ENCODE data around the gene NQO2. TPM values are rescaled to one million over a fixed set of nuclear protein-coding genes. Genes with fewer than 3 reads are reported as not detected.
"Not testable (repeated sequence)": the region's sequence is repeated elsewhere in the genome, so short reads cannot be mapped to it uniquely, and the experiment has no call there.

The NQO2 gene
- total and polyA plus RNA-seq, 10 donors = 16.3 to 55.1 (median 30.7) TPM

DNA sequence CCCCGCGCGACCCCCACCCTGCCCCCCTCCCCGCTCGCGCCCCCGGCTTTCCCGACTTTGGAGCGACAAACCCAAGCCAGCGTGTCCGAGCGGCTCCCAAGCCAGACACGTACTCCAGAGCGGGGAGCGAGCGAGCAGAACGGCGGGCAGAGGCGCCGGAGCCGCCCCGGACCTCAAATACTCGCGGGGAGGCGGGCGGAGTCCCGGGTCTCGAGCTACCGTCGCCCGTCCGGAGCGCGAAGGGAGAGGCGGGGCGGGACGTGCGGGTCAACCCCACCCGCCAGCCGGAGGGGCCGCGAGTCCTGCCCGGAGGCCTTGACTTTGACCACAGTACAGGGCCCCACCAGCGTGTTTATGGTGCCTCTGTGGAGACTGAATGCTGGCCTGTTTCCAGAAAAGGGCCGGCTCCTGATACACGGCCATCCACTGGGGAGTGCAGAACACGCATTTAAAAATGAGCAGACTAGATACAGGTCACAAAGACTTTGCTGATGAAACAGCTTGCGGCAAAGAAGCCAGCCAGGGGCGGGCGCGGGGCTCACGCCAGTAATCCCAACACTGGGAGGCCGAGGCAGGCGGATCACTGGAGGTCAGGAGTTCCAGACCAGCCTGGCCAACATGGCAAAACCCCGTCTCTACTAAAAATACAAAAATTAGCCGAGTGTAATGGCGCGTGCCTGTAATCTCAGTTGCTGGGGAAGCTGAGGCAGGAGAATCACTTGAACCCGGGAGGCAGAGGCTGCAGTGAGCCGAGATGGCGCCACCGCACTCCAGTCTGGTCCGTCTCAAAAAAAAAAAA is 28.1 kb upstream of the NQO2 start, which contains the start of gene SERPINB6:
Gene SERPINB6 (minus strand): TSS at position 148 of the 799 bp plus-strand sequence. CDS start 12,235 bp downstream, outside the sequence.
- H3K36me3 ChIP-seq = peaks cover 0 to 11% (median 0%) of the 10 kb centered on the region in 6 donors
- H3K4me1 ChIP-seq = peaks cover 9 to 68% (median 46%) of the 10 kb centered on the region in 6 donors
- no peaks in the 10 kb centered on the region for H3K9me3 ChIP-seq
- H3K27me3 ChIP-seq (replicated peaks in 1 of 7) = no peaks in the 10 kb centered on the region
- intact Hi-C loops (cut with DNase I; ENCODE audit: low total_unique reads) = no loop called here
- peak within 1 kb of the TSS; percentile 48 to 91 (median 64) for H3K4me3 ChIP-seq
- TF ChIP-seq POLR2A (IDR thresholded peaks at IDR 0.05) (no peak), POLR2AphosphoS5 (IDR thresholded peaks at IDR 0.05) (peak; percentile 59 to 85 (median 83))
- WGBS, 5 donors = 1 to 10% (median 3%) methylated on average over 25 to 63 of the region's 63 CpGs
- peak within 1 kb of the TSS; percentile 92 to 98 (median 96) for H3K27ac ChIP-seq
- DNase-seq = peak; percentile 93

DNA sequence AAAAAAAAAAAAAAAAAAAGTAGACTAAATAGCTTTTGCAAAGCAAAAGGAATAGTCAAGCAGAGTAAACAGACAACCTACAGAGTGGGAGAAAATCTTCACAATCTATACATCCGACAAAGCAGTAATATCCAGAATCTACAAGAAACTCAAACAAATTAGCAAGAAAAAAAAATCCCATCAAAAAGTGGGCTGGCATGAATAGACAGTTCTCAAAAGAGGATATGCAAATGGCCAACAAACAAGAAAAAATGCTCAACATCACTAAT is 27.5 kb upstream of the NQO2 start:
- peaks cover 9 to 63% (median 42%) of the 10 kb centered on the region in 6 donors for H3K4me1 ChIP-seq
- DNase-seq; intact Hi-C loops (cut with DNase I; ENCODE audit: low total_unique reads); H3K27me3 ChIP-seq (replicated peaks in 1 of 7); H3K9me3 ChIP-seq; H3K36me3 ChIP-seq: not testable (repeated sequence)
- peak overlapping the region in 5 of 8 donors; percentile 58 to 91 (median 73) for H3K4me3 ChIP-seq
- WGBS, 5 donors = 33 to 70% (median 41%) methylated on average over 1 of the region's 1 CpG
- H3K27ac ChIP-seq = peak overlapping the region; percentile 92 to 98 (median 96)

DNA sequence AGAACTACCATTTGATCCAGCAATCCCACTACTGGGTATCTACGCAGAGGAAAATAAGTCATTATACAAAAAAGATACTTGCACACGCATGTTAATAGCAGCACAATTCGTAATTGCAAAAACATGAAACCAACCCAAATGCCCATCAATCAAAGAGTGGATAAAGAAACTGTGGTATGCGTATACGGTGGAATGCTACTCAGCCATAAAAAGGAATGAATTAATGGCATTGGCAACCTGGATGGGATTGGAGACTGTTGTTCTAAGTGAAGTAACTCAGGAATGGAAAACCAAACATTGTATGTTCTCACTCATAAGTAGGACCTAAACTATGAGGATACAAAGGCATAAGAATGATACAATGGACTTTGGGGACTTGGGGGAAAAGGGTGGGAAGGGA is 27.0 kb upstream of the NQO2 start:
- WGBS, 5 donors = 94 to 98% (median 97%) methylated on average over 5 of the region's 5 CpGs

DNA sequence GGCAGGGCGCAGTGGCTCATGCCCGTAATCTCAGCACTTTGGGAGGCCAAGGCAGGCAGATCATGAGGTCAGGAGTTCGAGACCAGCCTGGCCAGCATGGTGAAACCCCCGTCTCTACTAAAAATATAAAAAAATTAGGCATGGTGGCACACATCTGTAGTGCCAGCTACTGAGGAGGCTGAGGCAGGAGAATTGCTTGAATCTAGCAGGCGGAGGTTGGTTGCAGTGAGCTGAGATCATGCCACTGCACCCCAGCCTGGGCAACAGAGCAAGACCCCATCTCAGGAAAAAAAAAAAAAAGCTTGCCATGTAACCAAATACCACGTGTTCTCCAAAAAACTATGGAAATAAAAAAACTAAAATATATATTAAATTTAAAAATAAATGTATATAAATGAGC is 26.5 kb upstream of the NQO2 start:
- intact Hi-C loops (cut with DNase I; ENCODE audit: low total_unique reads); H3K27me3 ChIP-seq (replicated peaks in 1 of 7); H3K4me3 ChIP-seq; H3K9me3 ChIP-seq; H3K36me3 ChIP-seq; DNase-seq: not testable (repeated sequence)
- H3K27ac ChIP-seq = peak overlapping the region in 5 of 8 donors; percentile 0 to 42 (median 15)
- 95 to 98% (median 96%) methylated on average over 6 of the region's 6 CpGs for WGBS, 5 donors
- peaks cover 9 to 65% (median 46%) of the 10 kb centered on the region in 6 donors for H3K4me1 ChIP-seq

More for the DNA sequence above, 27.0 kb upstream of the NQO2 start:
- H3K9me3 ChIP-seq; H3K36me3 ChIP-seq; DNase-seq; H3K4me3 ChIP-seq; intact Hi-C loops (cut with DNase I; ENCODE audit: low total_unique reads); H3K27me3 ChIP-seq (replicated peaks in 1 of 7): not testable (repeated sequence)
- Histone ChIP-seq H3K27ac (peak overlapping the region in 3 of 8 donors; percentile 42 to 98 (median 97)), H3K4me1 (peaks cover 9 to 62% (median 42%) of the 10 kb centered on the region in 6 donors)

DNA sequence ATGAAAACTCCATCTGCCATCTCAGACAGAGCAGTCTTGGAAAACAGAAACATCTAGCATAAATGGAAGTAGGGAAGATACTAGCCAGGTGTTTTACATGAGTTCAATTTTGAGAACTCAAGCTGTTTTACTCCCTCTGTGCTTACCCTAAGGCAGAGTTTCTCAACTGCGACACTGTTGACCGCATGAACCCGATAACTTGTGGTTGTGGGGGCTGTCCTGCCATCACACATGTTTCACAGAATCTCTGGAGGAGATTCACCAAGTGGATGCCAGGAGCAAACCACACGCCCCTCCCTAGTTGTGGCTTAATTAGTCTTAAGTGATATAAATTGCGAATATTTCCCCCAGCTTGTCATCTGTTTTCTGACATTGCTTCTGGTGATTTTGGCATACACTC is 26.0 kb upstream of the NQO2 start:
- Histone ChIP-seq H3K4me1 (peaks cover 9 to 67% (median 50%) of the 10 kb centered on the region in 6 donors), H3K9me3 (no peaks in the 10 kb centered on the region), H3K27ac (peak overlapping the region in 5 of 8 donors; percentile 0 to 26 (median 15)), H3K27me3 (replicated peaks in 1 of 7) (no peaks in the 10 kb centered on the region), H3K4me3 (no peak overlapping the region), H3K36me3 (peaks cover 0 to 2% (median 0%) of the 10 kb centered on the region in 6 donors)
- TF ChIP-seq POLR2A (IDR thresholded peaks at IDR 0.05) (no peak), POLR2AphosphoS5 (IDR thresholded peaks at IDR 0.05) (no peak)
- TF ChIP-seq, protein P1, sequence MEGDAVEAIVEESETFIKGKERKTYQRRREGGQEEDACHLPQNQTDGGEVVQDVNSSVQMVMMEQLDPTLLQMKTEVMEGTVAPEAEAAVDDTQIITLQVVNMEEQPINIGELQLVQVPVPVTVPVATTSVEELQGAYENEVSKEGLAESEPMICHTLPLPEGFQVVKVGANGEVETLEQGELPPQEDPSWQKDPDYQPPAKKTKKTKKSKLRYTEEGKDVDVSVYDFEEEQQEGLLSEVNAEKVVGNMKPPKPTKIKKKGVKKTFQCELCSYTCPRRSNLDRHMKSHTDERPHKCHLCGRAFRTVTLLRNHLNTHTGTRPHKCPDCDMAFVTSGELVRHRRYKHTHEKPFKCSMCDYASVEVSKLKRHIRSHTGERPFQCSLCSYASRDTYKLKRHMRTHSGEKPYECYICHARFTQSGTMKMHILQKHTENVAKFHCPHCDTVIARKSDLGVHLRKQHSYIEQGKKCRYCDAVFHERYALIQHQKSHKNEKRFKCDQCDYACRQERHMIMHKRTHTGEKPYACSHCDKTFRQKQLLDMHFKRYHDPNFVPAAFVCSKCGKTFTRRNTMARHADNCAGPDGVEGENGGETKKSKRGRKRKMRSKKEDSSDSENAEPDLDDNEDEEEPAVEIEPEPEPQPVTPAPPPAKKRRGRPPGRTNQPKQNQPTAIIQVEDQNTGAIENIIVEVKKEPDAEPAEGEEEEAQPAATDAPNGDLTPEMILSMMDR (IDR thresholded peaks at IDR 0.05 in 8 of 11, conservative IDR thresholded peaks at IDR 0.05 in 3 of 11) = no peak
- DNase-seq = no peak
- 30 to 44% (median 40%) methylated on average over 5 of the region's 5 CpGs for WGBS, 5 donors
- intact Hi-C loops (cut with DNase I; ENCODE audit: low total_unique reads) = no loop called here

DNA sequence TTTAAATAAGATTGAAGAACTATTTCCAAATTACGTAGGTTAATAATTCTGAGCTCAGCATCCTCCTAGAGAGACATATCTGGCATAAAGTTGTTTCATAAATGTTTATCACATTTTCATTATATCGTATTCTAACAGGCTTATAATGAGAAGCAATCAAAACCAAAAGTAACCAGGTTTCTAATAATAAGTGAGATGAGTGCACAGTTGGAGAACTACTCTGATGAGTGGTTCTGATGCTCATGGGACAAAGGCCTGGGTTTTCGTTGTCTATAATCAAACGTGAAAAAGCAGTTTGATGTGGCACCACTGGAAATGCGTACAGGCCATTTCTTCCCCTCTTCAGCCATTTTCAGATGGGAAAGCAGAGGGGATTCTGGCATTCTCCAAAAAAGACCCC is 23.6 kb upstream of the NQO2 start:
- H3K36me3 ChIP-seq = no peaks in the 10 kb centered on the region
- H3K27me3 ChIP-seq (replicated peaks in 1 of 7) = no peaks in the 10 kb centered on the region
- TF ChIP-seq, protein P1 (IDR thresholded peaks at IDR 0.05 in 8 of 11, conservative IDR thresholded peaks at IDR 0.05 in 3 of 11) = no peak
- TF ChIP-seq POLR2A (IDR thresholded peaks at IDR 0.05) (no peak), POLR2AphosphoS5 (IDR thresholded peaks at IDR 0.05) (no peak)
- no peaks in the 10 kb centered on the region for H3K9me3 ChIP-seq
- H3K27ac ChIP-seq = peak overlapping the region in 1 of 8 donors; percentile 22
- peaks cover 7 to 68% (median 47%) of the 10 kb centered on the region in 6 donors for H3K4me1 ChIP-seq
- intact Hi-C loops (cut with DNase I; ENCODE audit: low total_unique reads) = no loop called here
- no peak for DNase-seq
- no peak overlapping the region for H3K4me3 ChIP-seq
- 74 to 86% (median 81%) methylated on average over 5 of the region's 5 CpGs for WGBS, 5 donors
